Kasumi-1 (cell line): ENCODE results near the gene TPGS2.
A peak's percentile ranks its signal among the peaks of the same experiment; 100 is the strongest.
"Not testable (repeated sequence)": the region's sequence is repeated elsewhere in the genome, so short reads cannot be mapped to it uniquely, and the experiment has no call there.

Source experiments
- DNase-seq, 2 experiments: peaks; one replicate each; lab custom pipeline; 2025; lab: John Stamatoyannopoulos, UW

Gene TPGS2

GRCh38 chr18:36821681-36822080, 7.1 kb downstream of the TPGS2 start:
- DNase-seq, result no peak

- no peak for DNase-seq
Observed at GRCh38 chr18:36819621-36820020, 9.2 kb downstream of the TPGS2 start.

- no peak for DNase-seq
Observed at GRCh38 chr18:36818652-36819051, 10.2 kb downstream of the TPGS2 start.

GRCh38 chr18:36817039-36817438, 11.8 kb downstream of the TPGS2 start:
- DNase-seq, result no peak

- not testable (repeated sequence) for DNase-seq
Observed at GRCh38 chr18:36816096-36816495, 12.7 kb downstream of the TPGS2 start.

- no peak for DNase-seq
Observed at GRCh38 chr18:36814994-36815393, 13.8 kb downstream of the TPGS2 start.

- no peak for DNase-seq
Observed at GRCh38 chr18:36813824-36814223, 15.0 kb downstream of the TPGS2 start.

GRCh38 chr18:36813101-36813775, 15.6 kb downstream of the TPGS2 start:
- DNase-seq, result no peak

- DNase-seq, result no peak
Observed at GRCh38 chr18:36812678-36813077, 16.1 kb downstream of the TPGS2 start.

- no peak for DNase-seq
Observed at GRCh38 chr18:36811955-36812354, 16.8 kb downstream of the TPGS2 start.

- DNase-seq, result no peak
Observed at GRCh38 chr18:36811430-36811829, 17.4 kb downstream of the TPGS2 start.

- DNase-seq, result peak; percentile 78 to 91
Observed at GRCh38 chr18:36809590-36810381, 19.0 kb downstream of the TPGS2 start.

- DNase-seq, result no peak
Observed at GRCh38 chr18:36808681-36809080, 20.1 kb downstream of the TPGS2 start.

- DNase-seq, result no peak
Observed at GRCh38 chr18:36805105-36805504, 23.7 kb downstream of the TPGS2 start.

GRCh38 chr18:36798738-36799473, 29.9 kb downstream of the TPGS2 start:
- DNase-seq, result no peak

GRCh38 chr18:36792634-36793283, 36.0 kb downstream of the TPGS2 start:
- no peak for DNase-seq

- no peak for DNase-seq
Observed at GRCh38 chr18:36786686-36787085, 42.1 kb downstream of the TPGS2 start.

GRCh38 chr18:36783792-36784191, 45.0 kb downstream of the TPGS2 start:
- no peak for DNase-seq

GRCh38 chr18:36782710-36783109, 46.1 kb downstream of the TPGS2 start:
- peak in 1 of 2 experiments; percentile 12 for DNase-seq

- DNase-seq, result no peak
Observed at GRCh38 chr18:36780748-36781147, 48.1 kb downstream of the TPGS2 start.

- no peak for DNase-seq
Observed at GRCh38 chr18:36777566-36777965, 51.2 kb downstream of the TPGS2 start.

GRCh38 chr18:36776650-36777049, 52.2 kb downstream of the TPGS2 start:
- DNase-seq, result no peak
